Left lung (tissue), 10 donors: ENCODE data around the gene ZNF774. TPM values are rescaled to one million over a fixed set of nuclear protein-coding genes. Genes with fewer than 3 reads are reported as not detected.

Experiments used
- ATAC-seq: fragments of 200-7000 bp; cut with Tn5 transposase; one replicate; pipeline ENCODE4 v1.9.1; 2020; ENCODE audit warnings: moderate library complexity
- DNase-seq, 4 donors: peaks; one replicate each; pipeline ENCODE4 v3.0.0-alpha.2; 2013 to 2020
- H3K27ac ChIP-seq, 2 donors: fragments of 200-600 bp; sonication (generic) in 1 of 2; one replicate each; pipeline versions ENCODE4 v1.5.0 to v1.8.0; 2020 to 2021
- H3K27me3 ChIP-seq, 2 donors: fragments of 200-600 bp; sonication (generic) in 1 of 2; one replicate each; pipeline versions ENCODE4 v1.5.0 to v1.8.0; 2020 to 2021
- H3K36me3 ChIP-seq, 2 donors: fragments of 200-600 bp; sonication (generic) in 1 of 2; one replicate each; pipeline versions ENCODE4 v1.5.0 to v1.8.0; 2020 to 2021
- H3K4me1 ChIP-seq, 2 donors: fragments of 200-600 bp; one replicate each; pipeline ENCODE4 v1.8.0; 2021
- H3K4me3 ChIP-seq, 2 donors: fragments of 200-600 bp; sonication (generic) in 1 of 2; one replicate each; pipeline versions ENCODE4 v1.5.0 to v1.8.0; 2020 to 2021; ENCODE audit warnings: mild to moderate bottlenecking in 1 of 2
- H3K9me3 ChIP-seq, 2 donors: fragments of 200-600 bp; sonication (generic) in 1 of 2; one replicate each; pipeline versions ENCODE4 v1.5.0 to v1.8.0; 2020 to 2021
- intact Hi-C, 2 donors: fragments of 100-400 bp; cut with DNase I; formaldehyde crosslinking; loops; one replicate each; pipeline versions ENCODE4 v1.11.2 to v1.14.2; 2022
- polyA plus RNA-seq, 6 donors: library from polyadenylated mRNA; unstranded; fragments of 120-200 nt; gene quantifications; one replicate each; pipeline ENCODE4 v1.2.1, GENCODE V29; 2013; ENCODE audit not compliant: insufficient read length in 6 of 6
- total RNA-seq, 2 donors: library from RNA; stranded (reverse); fragmentation: NEBNext Ultra II Directional; extraction: Animal tissue kit (Norgen Biotek cat#: 25700); gene quantifications; one replicate each; pipeline ENCODE4 v1.2.1, GENCODE V29; 2021
- TF ChIP-seq, protein P1 (sequence below), 2 donors: fragments of 200-600 bp; sonication (generic) in 1 of 2; IDR thresholded peaks; one replicate each; pipeline versions ENCODE4 v1.5.0 to v1.8.0; 2021; ENCODE audit warnings: antibody characterized with exemption in 2 of 2
- donor health status: DM: no; HTN: yes; CAD: no.
- donor health status: DM: no; HTN: no; CAD: no.

The ZNF774 gene
- total and polyA plus RNA-seq, 8 donors = 3.6 to 6.6 (median 5.9) TPM

DNA sequence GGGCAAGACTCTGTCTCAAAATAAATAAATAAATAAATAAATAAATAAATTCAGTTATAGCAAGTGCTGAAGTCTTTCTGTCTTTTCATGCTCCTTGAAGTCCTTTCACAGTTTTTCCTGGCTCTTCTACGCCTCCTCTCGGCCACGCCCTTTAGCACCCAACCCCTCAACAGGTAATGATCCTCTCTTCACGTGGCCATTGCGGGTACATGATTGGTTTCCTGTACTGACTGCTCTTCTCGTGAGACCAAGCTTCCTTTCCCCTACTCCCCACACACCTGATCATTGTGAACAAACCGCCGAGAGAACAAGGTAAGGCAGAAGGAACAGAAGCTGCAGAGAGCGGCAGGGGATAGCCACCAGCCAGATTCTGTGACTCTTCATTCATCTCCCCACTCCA is 2.3 kb upstream of the ZNF774 start:
- intact Hi-C loops = no loop called here
- Histone ChIP-seq H3K27ac (no peak overlapping the region), H3K4me1 (peaks cover 0 to 18% of the 10 kb centered on the region in 2 donors), H3K9me3 (no peaks in the 10 kb centered on the region), H3K4me3 (no peak overlapping the region), H3K36me3 (no peaks in the 10 kb centered on the region), H3K27me3 (no peaks in the 10 kb centered on the region)
- no peak for ATAC-seq
- TF ChIP-seq, protein P1, sequence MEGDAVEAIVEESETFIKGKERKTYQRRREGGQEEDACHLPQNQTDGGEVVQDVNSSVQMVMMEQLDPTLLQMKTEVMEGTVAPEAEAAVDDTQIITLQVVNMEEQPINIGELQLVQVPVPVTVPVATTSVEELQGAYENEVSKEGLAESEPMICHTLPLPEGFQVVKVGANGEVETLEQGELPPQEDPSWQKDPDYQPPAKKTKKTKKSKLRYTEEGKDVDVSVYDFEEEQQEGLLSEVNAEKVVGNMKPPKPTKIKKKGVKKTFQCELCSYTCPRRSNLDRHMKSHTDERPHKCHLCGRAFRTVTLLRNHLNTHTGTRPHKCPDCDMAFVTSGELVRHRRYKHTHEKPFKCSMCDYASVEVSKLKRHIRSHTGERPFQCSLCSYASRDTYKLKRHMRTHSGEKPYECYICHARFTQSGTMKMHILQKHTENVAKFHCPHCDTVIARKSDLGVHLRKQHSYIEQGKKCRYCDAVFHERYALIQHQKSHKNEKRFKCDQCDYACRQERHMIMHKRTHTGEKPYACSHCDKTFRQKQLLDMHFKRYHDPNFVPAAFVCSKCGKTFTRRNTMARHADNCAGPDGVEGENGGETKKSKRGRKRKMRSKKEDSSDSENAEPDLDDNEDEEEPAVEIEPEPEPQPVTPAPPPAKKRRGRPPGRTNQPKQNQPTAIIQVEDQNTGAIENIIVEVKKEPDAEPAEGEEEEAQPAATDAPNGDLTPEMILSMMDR (IDR thresholded peaks at IDR 0.05) = no peak
- DNase-seq = no peak

DNA sequence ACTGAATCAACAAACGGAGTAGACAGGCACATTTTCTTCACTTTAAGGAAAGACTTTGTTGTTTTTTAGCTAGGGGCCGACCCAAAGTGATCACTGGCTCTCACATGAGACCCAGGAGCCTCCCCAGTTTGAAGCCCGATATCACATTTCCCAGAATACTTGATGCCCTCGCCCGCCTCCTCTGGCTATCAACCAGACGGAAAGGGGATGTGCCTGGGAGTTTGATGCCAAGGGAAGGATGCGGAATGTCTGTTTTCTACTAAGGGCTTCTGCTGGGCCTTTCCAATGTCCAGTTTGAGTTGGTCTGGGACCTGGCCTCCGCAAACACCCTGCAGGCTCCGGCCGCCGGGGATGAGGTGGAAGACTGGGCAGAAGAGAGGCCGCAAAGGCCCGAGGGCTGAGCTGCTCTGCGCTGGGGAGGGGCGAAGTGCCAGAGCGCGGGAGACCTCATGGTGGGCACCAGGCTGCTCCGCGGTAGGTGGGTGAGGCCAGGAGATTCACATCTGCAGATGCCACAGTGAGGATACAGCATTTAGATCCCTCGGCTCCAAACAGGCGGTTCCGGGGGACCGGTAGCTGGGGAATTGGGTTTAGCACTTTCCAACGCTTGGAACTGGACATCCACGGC is 491 bp upstream of the ZNF774 start:
- no peaks in the 10 kb centered on the region for H3K9me3 ChIP-seq
- TF ChIP-seq, protein P1 (IDR thresholded peaks at IDR 0.05) = no peak
- H3K4me3 ChIP-seq = peak overlapping the region; percentile 64 to 68
- peak in 1 of 4 donors; percentile 82 for DNase-seq
- intact Hi-C loops = no loop called here
- no peaks in the 10 kb centered on the region for H3K27me3 ChIP-seq
- H3K4me1 ChIP-seq = peaks cover 0 to 10% of the 10 kb centered on the region in 2 donors
- no peak overlapping the region for H3K27ac ChIP-seq
- no peaks in the 10 kb centered on the region for H3K36me3 ChIP-seq
- peak; percentile 4 for ATAC-seq

DNA sequence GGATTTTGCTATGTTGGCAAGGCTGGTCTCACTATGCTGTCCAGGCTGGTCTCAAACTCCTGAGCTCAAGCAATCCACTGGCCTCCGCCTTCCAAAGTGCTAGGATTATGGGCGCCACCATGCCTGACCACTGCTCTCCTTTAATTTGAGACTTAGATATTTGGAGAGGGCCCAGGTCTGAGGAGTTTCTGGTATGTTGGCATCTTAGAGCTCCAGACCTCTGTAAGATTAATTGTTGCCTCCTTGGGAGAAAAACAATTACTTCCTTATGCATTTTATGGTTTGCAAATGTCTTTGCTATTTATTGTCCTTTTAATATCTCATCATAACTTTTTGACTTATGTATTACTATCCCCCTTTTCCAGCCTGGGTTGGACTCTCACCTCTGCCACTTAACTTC is 2.9 kb downstream of the ZNF774 start:
- no peak for ATAC-seq

DNA sequence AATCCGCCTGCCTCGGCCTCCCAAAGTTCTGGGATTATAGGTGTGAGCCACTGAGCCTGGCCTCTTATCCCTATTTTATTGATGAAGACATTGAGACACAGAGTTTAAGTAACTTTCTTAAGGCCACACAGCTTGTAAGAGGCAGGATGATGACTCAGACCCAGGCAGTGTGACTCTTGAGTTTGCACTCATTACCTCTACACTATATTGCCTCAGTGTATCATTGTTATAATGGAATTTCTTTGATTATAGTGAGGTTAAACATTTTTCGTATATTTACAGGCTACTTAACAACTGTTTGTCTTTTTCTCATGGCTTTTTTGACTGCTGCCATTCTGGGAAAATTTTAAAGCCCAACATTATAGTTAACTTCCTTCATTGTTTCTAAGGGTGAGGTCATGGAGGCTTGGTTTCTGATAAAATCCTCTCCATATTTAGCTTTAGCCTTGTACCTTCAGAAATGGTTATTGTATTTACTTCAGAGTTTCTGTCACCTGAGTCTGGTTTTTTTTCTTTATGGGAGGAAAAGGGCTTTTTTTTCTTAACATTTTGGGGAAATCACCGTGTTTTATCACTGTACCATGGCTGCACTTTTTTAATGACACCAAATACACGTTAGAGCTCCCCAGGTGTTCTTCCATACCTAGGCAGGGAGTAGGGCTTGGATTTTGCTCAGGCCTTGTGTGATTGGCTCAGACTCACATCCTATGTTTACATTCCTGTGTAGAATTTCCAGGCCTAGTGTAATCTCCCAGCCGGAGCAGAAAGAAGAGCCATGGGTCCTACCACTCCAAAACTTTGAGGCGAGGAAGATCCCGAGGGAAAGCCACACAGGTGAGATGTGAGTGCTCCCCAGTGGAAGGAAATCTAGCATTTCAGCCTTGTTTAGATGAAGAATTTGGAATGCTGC is 6.3 kb downstream of the ZNF774 start:
- peaks cover 6 to 20% of the 10 kb centered on the region in 2 donors for H3K4me1 ChIP-seq
- no peaks in the 10 kb centered on the region for H3K27me3 ChIP-seq
- no peaks in the 10 kb centered on the region for H3K36me3 ChIP-seq
- intact Hi-C loops = no loop called here
- DNase-seq (no peak), ATAC-seq (peak; percentile 79)
- no peak overlapping the region for H3K4me3 ChIP-seq
- no peaks in the 10 kb centered on the region for H3K9me3 ChIP-seq
- TF ChIP-seq, protein P1 (IDR thresholded peaks at IDR 0.05) = no peak
- peak overlapping the region in 1 of 2 donors; percentile 19 for H3K27ac ChIP-seq

More for the DNA sequence above, 2.9 kb downstream of the ZNF774 start:
- intact Hi-C loops = no loop called here
- no peaks in the 10 kb centered on the region for H3K36me3 ChIP-seq
- no peak overlapping the region for H3K4me3 ChIP-seq
- TF ChIP-seq, protein P1 (IDR thresholded peaks at IDR 0.05) = no peak
- H3K4me1 ChIP-seq = peaks cover 0 to 10% of the 10 kb centered on the region in 2 donors
- DNase-seq = no peak
- no peak overlapping the region for H3K27ac ChIP-seq
- H3K9me3 ChIP-seq = no peaks in the 10 kb centered on the region
- no peaks in the 10 kb centered on the region for H3K27me3 ChIP-seq

DNA sequence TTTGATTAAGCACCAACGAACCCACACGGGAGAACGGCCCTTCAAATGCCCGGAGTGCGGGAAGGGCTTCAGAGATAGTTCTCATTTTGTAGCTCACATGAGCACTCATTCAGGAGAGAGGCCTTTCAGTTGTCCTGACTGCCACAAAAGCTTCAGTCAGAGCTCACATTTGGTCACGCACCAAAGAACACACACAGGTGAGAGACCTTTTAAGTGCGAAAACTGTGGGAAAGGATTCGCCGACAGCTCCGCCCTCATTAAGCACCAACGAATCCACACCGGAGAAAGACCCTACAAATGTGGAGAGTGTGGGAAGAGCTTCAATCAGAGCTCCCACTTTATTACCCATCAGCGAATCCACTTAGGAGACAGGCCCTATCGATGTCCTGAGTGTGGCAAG is 8.7 kb downstream of the ZNF774 start:
- no peaks in the 10 kb centered on the region for H3K9me3 ChIP-seq
- H3K4me1 ChIP-seq = peaks cover 6 to 20% of the 10 kb centered on the region in 2 donors
- no peaks in the 10 kb centered on the region for H3K36me3 ChIP-seq
- ATAC-seq = no peak
- intact Hi-C loops = no loop called here
- H3K4me3 ChIP-seq = no peak overlapping the region
- H3K27me3 ChIP-seq = no peaks in the 10 kb centered on the region
- no peak for DNase-seq
- TF ChIP-seq, protein P1 (IDR thresholded peaks at IDR 0.05) = no peak
- no peak overlapping the region for H3K27ac ChIP-seq
